ENCODE results near the gene SEMA5A.

The SEMA5A gene

GRCh38 chr5:9394221-9394620 lies 151.7 kb downstream of the SEMA5A start:
- no peak for DNase-seq

- no peak for DNase-seq
These were observed 153.2 kb downstream of the SEMA5A start for GRCh38 chr5:9392625-9393024.

- no peak for DNase-seq
These were observed 154.8 kb downstream of the SEMA5A start for GRCh38 chr5:9391080-9391479.

- no peak for DNase-seq
These were observed 155.8 kb downstream of the SEMA5A start for GRCh38 chr5:9390113-9390512.

- DNase-seq, result no peak
These were observed 156.8 kb downstream of the SEMA5A start for GRCh38 chr5:9388941-9389674.

GRCh38 chr5:9387879-9388278 lies 158.0 kb downstream of the SEMA5A start:
- DNase-seq, result no peak

GRCh38 chr5:9386945-9387344 lies 158.9 kb downstream of the SEMA5A start:
- no peak for DNase-seq

GRCh38 chr5:9382522-9382921 lies 163.4 kb downstream of the SEMA5A start:
- DNase-seq, result no peak

- no peak for DNase-seq
These were observed 164.4 kb downstream of the SEMA5A start for GRCh38 chr5:9381464-9381863.

GRCh38 chr5:9380109-9380508 lies 165.8 kb downstream of the SEMA5A start:
- DNase-seq, result no peak

GRCh38 chr5:9376363-9377117 lies 169.3 kb downstream of the SEMA5A start:
- no peak for DNase-seq

GRCh38 chr5:9375756-9376155 lies 170.1 kb downstream of the SEMA5A start:
- DNase-seq, result no peak

- DNase-seq, result no peak
These were observed 171.8 kb downstream of the SEMA5A start for GRCh38 chr5:9374025-9374424.

GRCh38 chr5:9373571-9373970 lies 172.3 kb downstream of the SEMA5A start:
- no peak for DNase-seq

- no peak for DNase-seq
These were observed 175.6 kb downstream of the SEMA5A start for GRCh38 chr5:9370256-9370655.

GRCh38 chr5:9365512-9365911 lies 180.4 kb downstream of the SEMA5A start:
- DNase-seq, result no peak

GRCh38 chr5:9363449-9363848 lies 182.4 kb downstream of the SEMA5A start:
- no peak for DNase-seq

- no peak for DNase-seq
These were observed 182.8 kb downstream of the SEMA5A start for GRCh38 chr5:9363026-9363425.

- no peak for DNase-seq
These were observed 183.3 kb downstream of the SEMA5A start for GRCh38 chr5:9362600-9362999.

- DNase-seq, result peak; percentile 49
These were observed 184.0 kb downstream of the SEMA5A start for GRCh38 chr5:9361835-9362234.

- no peak for DNase-seq
These were observed 186.8 kb downstream of the SEMA5A start for GRCh38 chr5:9358961-9359685.

- no peak for DNase-seq
These were observed 189.5 kb downstream of the SEMA5A start for GRCh38 chr5:9356351-9356825.

GRCh38 chr5:9354336-9355081 lies 191.4 kb downstream of the SEMA5A start:
- DNase-seq, result no peak
